ENCODE measurements around the gene SNPH. TPM values are rescaled to one million over a fixed set of nuclear protein-coding genes. Genes with fewer than 3 reads are reported as not detected.

SNPH gene
- total RNA-seq, 1 donor from 2014 or later = 6.1 TPM

- intact Hi-C loops (cut with micrococcal nuclease) = no loop called here
Measured at GRCh38 chr20:1263853-1264252, 2.2 kb upstream of the SNPH start.

GRCh38 chr20:1264727-1265126 lies 1.4 kb upstream of the SNPH start:
- intact Hi-C loops (cut with micrococcal nuclease) = loop anchor here (5.0 kb wide), 1 partner anchor 722 kb away; the partner anchor contains the start of gene CSNK2A1

- intact Hi-C loops (cut with micrococcal nuclease) = loop anchor here (5.0 kb wide), 1 partner anchor 723 kb away; the partner anchor contains the start of gene CSNK2A1
Measured at GRCh38 chr20:1265226-1265915, 723 bp upstream of the SNPH start.

- intact Hi-C loops (cut with micrococcal nuclease) = loop anchor here (1.0 to 5.0 kb wide), 9 partner anchors 21 to 724 kb away; partner anchors contain the start of genes CSNK2A1, FKBP1A, PSMF1 and RAD21L1
Measured at GRCh38 chr20:1265916-1266166, 253 bp upstream of the SNPH start.

GRCh38 chr20:1267161-1267560 lies 1.1 kb downstream of the SNPH start:
- intact Hi-C loops (cut with micrococcal nuclease) = loop anchor here (5.0 kb wide), 1 partner anchor 725 kb away; the partner anchor contains the start of gene CSNK2A1

- intact Hi-C loops (cut with micrococcal nuclease) = loop anchor here (5.0 kb wide), 1 partner anchor 726 kb away; the partner anchor contains the start of gene CSNK2A1
Measured at GRCh38 chr20:1267809-1268374, 1.8 kb downstream of the SNPH start.

GRCh38 chr20:1269235-1269634 lies 3.1 kb downstream of the SNPH start:
- intact Hi-C loops (cut with micrococcal nuclease) = loop anchor here (5.0 kb wide), 1 partner anchor 727 kb away; the partner anchor contains the start of gene CSNK2A1

- intact Hi-C loops (cut with micrococcal nuclease) = loop anchor here (5.0 kb wide), 1 partner anchor 728 kb away; the partner anchor contains the start of gene CSNK2A1
Measured at GRCh38 chr20:1269850-1270249, 3.8 kb downstream of the SNPH start.

GRCh38 chr20:1272368-1273100 lies 6.4 kb downstream of the SNPH start:
- intact Hi-C loops (cut with micrococcal nuclease) = no loop called here

GRCh38 chr20:1273366-1273765 lies 7.3 kb downstream of the SNPH start:
- intact Hi-C loops (cut with micrococcal nuclease) = no loop called here

- intact Hi-C loops (cut with micrococcal nuclease) = no loop called here
Measured at GRCh38 chr20:1274485-1275311, 8.6 kb downstream of the SNPH start.

GRCh38 chr20:1275919-1276318 lies 9.8 kb downstream of the SNPH start:
- intact Hi-C loops (cut with micrococcal nuclease) = no loop called here

- intact Hi-C loops (cut with micrococcal nuclease) = no loop called here
Measured at GRCh38 chr20:1277529-1278322, 11.6 kb downstream of the SNPH start.

- intact Hi-C loops (cut with micrococcal nuclease) = no loop called here
Measured at GRCh38 chr20:1278993-1279392, 12.9 kb downstream of the SNPH start.

- intact Hi-C loops (cut with micrococcal nuclease) = no loop called here
Measured at GRCh38 chr20:1280195-1281102, 14.4 kb downstream of the SNPH start.

GRCh38 chr20:1281279-1282057 lies 15.4 kb downstream of the SNPH start:
- intact Hi-C loops (cut with micrococcal nuclease) = no loop called here

- intact Hi-C loops (cut with micrococcal nuclease) = no loop called here
Measured at GRCh38 chr20:1282966-1283365, 16.9 kb downstream of the SNPH start.
